Panc1 (cell line): ENCODE measurements around the gene PPT1. TPM values are rescaled to one million over a fixed set of nuclear protein-coding genes. Genes with fewer than 3 reads are reported as not detected.

ENCODE experiments used
- ATAC-seq: fragments of 200-7000 bp; cut with Tn5 transposase; 2 replicates; pipeline ENCODE4 v1.9.1; 2020; ENCODE audit warnings: mild to moderate bottlenecking, moderate library complexity
- BruUV-seq: library from RNA; stranded (reverse); fragments of 400-500 nt; replicated peaks from 2 replicates; lab custom pipeline; 2021; lab: Mats Ljungman, UMichigan
- CTCF ChIA-PET: fragments of 300-600 bp; sonication (Branson Sonifier 250); formaldehyde crosslinking; loops from one replicate; lab custom pipeline; 2022; ENCODE audit warnings: antibody characterized with exemption; lab: Charles Lee
- POLR2A ChIA-PET: fragments of 300-600 bp; sonication (Branson Sonifier 250); formaldehyde crosslinking; loops from one replicate; lab custom pipeline; 2022; ENCODE audit warnings: antibody characterized with exemption; lab: Charles Lee
- DNase-seq: peaks from one replicate; pipeline ENCODE4 v3.0.0-alpha.2; 2010; ENCODE audit warnings: low read depth, low spot score
- H3K27ac ChIP-seq: 2 replicates; pipeline ENCODE4 v1.5.1; 2011; ENCODE audit warnings: mild to moderate bottlenecking, low read length, inconsistent platforms
- H3K27me3 ChIP-seq: fragments of 200-500 bp; sonication (Bioruptor generic); 2 replicates; pipeline ENCODE4 v1.6.0; 2014; ENCODE audit warnings: low read length, inconsistent platforms; ENCODE audit not compliant: control insufficient read depth, insufficient read depth
- H3K36me3 ChIP-seq: fragments of 200-500 bp; sonication (Bioruptor generic); 2 replicates; pipeline ENCODE4 v1.5.1; 2014; ENCODE audit warnings: inconsistent platforms, mild to moderate bottlenecking, low read length, moderate library complexity; ENCODE audit not compliant: control insufficient read depth, insufficient read depth
- H3K4me1 ChIP-seq: 2 replicates; pipeline ENCODE4 v1.5.1; 2011; ENCODE audit warnings: inconsistent platforms, mild to moderate bottlenecking, low read length, moderate library complexity; ENCODE audit not compliant: control insufficient read depth, insufficient read depth
- H3K4me3 ChIP-seq, 2 experiments: 2 replicates each; pipeline ENCODE4 v1.5.1; 2011 to 2012; ENCODE audit warnings: low read depth in 2 of 2, low read length in 2 of 2, mild to moderate bottlenecking in 2 of 2, inconsistent platforms in 1 of 2, moderate library complexity in 1 of 2
- H3K9me3 ChIP-seq: fragments of 200-500 bp; sonication (Bioruptor generic); 2 replicates; pipeline ENCODE4 v1.5.1; 2014; ENCODE audit warnings: low read depth, mild to moderate bottlenecking, inconsistent platforms, low read length, moderate library complexity; ENCODE audit not compliant: control insufficient read depth, insufficient read depth
- CTCF ChIP-seq: fragments of 450-650 bp; IDR thresholded peaks from 2 replicates; pipeline ENCODE4 v1.5.1; 2017; ENCODE audit warnings: mild to moderate bottlenecking
- POLR2AphosphoS5 ChIP-seq: IDR thresholded peaks from 2 replicates; pipeline ENCODE4 v1.6.1; 2012; ENCODE audit warnings: mild to moderate bottlenecking, low read depth, low read length, moderate library complexity
- REST ChIP-seq, 2 experiments: IDR thresholded peaks; 2 replicates each; pipeline ENCODE4 v1.6.1; 2011 to 2012; ENCODE audit warnings: low read depth in 2 of 2, control low read depth in 1 of 2, low read length in 1 of 2, mild to moderate bottlenecking in 1 of 2, moderate library complexity in 1 of 2; ENCODE audit not compliant: insufficient read depth in 1 of 2
- SIN3A ChIP-seq: IDR thresholded peaks from 2 replicates; pipeline ENCODE4 v1.6.1; 2012; ENCODE audit warnings: low read depth, mild to moderate bottlenecking, low read length, moderate library complexity, borderline replicate concordance; ENCODE audit not compliant: insufficient read depth
- TCF7L2 ChIP-seq: IDR thresholded peaks from 2 replicates; pipeline ENCODE4 v1.6.1; 2011; ENCODE audit warnings: mild to moderate bottlenecking, low read depth, low read length, inconsistent platforms
- in situ Hi-C: cut with HindIII; loops from 2 replicates; pipeline ENCODE4 v1.10.0; 2016; ENCODE audit warnings: low sequenced_read_pairs, low pct_unique_long_range_greater_than_20kb
- intact Hi-C: fragments of 100-400 bp; cut with micrococcal nuclease; formaldehyde crosslinking; loops from one replicate; pipeline ENCODE4 v1.10.0; 2022; ENCODE audit not compliant: unreplicated experiment
- total RNA-seq: library from RNA; stranded (reverse); gene quantifications from one replicate; pipeline ENCODE4 v1.2.1, GENCODE V29; 2021; ENCODE audit not compliant: unreplicated experiment

The PPT1 gene
- total RNA-seq, 1 experiment from 2014 or later = 158 TPM

GRCh38 chr1:40102896-40103295 lies 5.8 kb upstream of the PPT1 start:
- Histone ChIP-seq H3K27ac (no peak overlapping the region), H3K9me3 (peaks cover 4% of the 10 kb centered on the region; the same call in 1 of the 2 replicates), H3K4me3 (no peak overlapping the region), H3K27me3 (peaks cover 2% of the 10 kb centered on the region; the same call in 1 of the 2 replicates), H3K4me1 (no peaks in the 10 kb centered on the region), H3K36me3 (no peaks in the 10 kb centered on the region)
- ChIA-PET POLR2A (interaction anchor here (0.6 kb wide), 1 partner anchor 11 kb away, joined by 3 read pairs; no protein-coding TSS in a partner anchor), CTCF (no interaction called here)
- TF ChIP-seq REST (IDR thresholded peaks at IDR 0.05; ENCODE audit: insufficient read depth in 1 of 2, low read depth in 2 of 2, low read length in 1 of 2) (no peak), SIN3A (no peak), TCF7L2 (no peak), CTCF (no peak), POLR2AphosphoS5 (no peak)
- DNase-seq (no peak), ATAC-seq (no peak)
- in situ Hi-C loops = no loop called here
- no TSS peak for BruUV-seq
- intact Hi-C loops = no loop called here

- in situ Hi-C loops (no loop called here), intact Hi-C loops (no loop called here)
- no peaks in the 10 kb centered on the region for H3K36me3 ChIP-seq
- BruUV-seq = no TSS peak
- no peak overlapping the region for H3K27ac ChIP-seq
- ATAC-seq (no peak), DNase-seq (no peak)
- TF ChIP-seq POLR2AphosphoS5 = no peak
- no peak for TF ChIP-seq SIN3A
- no peak for TF ChIP-seq REST (IDR thresholded peaks at IDR 0.05; ENCODE audit: insufficient read depth in 1 of 2, low read depth in 2 of 2, low read length in 1 of 2)
- TF ChIP-seq TCF7L2 = no peak
- no peak for TF ChIP-seq CTCF
- peaks cover 2% of the 10 kb centered on the region; the same call in 1 of the 2 replicates for H3K27me3 ChIP-seq
- H3K9me3 ChIP-seq = peaks cover 4% of the 10 kb centered on the region; the same call in 1 of the 2 replicates
- no peak overlapping the region for H3K4me3 ChIP-seq
- CTCF ChIA-PET = no interaction called here
- no peaks in the 10 kb centered on the region for H3K4me1 ChIP-seq
- POLR2A ChIA-PET = no interaction called here
Measured at GRCh38 chr1:40102038-40102437, 5.0 kb upstream of the PPT1 start.
